Subcutaneous adipose tissue (tissue), 4 donors: ENCODE data around the gene GPR137B. TPM values are rescaled to one million over a fixed set of nuclear protein-coding genes. Genes with fewer than 3 reads are reported as not detected.

Experiments
- total RNA-seq, 4 donors: library from RNA; depleted of rRNA; stranded (reverse); fragments of >200 nt; gene quantifications; one replicate each; pipeline ENCODE4 v1.1.0, GENCODE V29; 2016
- TF ChIP-seq, protein P1 (sequence below): fragments of 450-650 bp; IDR thresholded peaks from one replicate; pipeline ENCODE4 v1.5.1; 2016; ENCODE audit warnings: low read depth, mild to moderate bottlenecking, control low read depth, antibody characterized with exemption, moderate library complexity

Gene GPR137B
- total RNA-seq, 4 donors from 2014 or later, result 6.6 to 68.7 (median 24.6) TPM

- TF ChIP-seq, protein P1, sequence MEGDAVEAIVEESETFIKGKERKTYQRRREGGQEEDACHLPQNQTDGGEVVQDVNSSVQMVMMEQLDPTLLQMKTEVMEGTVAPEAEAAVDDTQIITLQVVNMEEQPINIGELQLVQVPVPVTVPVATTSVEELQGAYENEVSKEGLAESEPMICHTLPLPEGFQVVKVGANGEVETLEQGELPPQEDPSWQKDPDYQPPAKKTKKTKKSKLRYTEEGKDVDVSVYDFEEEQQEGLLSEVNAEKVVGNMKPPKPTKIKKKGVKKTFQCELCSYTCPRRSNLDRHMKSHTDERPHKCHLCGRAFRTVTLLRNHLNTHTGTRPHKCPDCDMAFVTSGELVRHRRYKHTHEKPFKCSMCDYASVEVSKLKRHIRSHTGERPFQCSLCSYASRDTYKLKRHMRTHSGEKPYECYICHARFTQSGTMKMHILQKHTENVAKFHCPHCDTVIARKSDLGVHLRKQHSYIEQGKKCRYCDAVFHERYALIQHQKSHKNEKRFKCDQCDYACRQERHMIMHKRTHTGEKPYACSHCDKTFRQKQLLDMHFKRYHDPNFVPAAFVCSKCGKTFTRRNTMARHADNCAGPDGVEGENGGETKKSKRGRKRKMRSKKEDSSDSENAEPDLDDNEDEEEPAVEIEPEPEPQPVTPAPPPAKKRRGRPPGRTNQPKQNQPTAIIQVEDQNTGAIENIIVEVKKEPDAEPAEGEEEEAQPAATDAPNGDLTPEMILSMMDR, result no peak
Measured at GRCh38 chr1:236120721-236121153, 21.6 kb upstream of the GPR137B start.

DNA sequence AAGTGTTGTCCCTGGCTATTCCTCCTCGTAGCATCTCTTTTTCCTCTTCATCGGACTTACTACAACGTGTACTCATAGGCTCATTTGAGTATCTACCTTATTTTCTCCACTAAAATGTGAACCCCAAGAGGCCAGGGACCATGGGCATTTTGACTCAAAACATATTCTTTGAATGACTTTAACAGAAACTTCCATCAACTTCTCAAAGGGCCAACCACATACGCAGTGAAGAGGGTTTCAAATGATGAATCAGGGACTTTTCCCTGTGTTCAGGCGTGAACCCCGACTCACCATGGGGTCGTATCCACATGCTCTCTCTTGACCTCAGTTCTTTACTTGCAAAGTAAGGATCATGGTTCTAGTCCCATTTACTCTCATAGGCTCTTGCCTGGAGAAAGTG, 20.2 kb upstream of the GPR137B start:
- TF ChIP-seq, protein P1, result no peak

DNA sequence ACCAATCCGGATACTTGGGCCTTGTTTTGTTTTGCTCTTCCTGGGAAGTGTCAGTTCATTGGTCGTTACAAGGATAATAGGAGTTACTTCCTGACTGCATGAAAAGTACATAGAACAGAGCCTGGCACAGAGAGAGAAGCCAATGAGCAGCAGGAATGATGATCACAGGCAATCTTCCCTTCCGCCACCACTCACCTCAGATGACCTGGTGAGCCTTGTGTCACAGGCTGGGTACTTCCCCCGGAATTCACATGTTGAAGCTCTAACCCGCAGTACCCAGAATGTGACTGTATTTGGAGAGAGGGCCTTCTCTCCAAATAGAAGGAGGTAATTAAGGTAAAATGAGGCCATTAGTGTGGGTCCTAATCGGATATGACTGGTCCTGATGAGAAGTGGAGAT, 18.8 kb upstream of the GPR137B start:
- TF ChIP-seq, protein P1, result no peak

DNA sequence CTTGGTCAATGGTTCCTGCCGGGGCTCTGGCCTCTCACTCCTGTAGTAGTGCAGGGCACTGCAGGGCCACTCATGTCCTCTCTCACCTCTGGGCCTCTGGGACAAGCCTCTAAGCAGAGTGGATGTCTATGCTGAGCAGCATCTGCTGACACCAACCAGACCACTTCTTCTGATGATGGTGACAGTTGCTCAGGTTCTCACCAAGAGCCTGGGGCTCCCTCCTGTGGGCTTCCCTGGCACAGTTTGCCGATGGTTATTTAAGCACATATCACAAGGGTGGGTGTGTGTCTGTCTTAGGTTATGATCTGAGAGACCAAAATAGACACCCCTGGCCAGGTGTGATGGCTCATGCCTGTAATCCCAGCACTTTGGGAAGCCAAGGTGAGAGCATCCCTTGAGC, 17.4 kb upstream of the GPR137B start:
- TF ChIP-seq, protein P1, result no peak

DNA sequence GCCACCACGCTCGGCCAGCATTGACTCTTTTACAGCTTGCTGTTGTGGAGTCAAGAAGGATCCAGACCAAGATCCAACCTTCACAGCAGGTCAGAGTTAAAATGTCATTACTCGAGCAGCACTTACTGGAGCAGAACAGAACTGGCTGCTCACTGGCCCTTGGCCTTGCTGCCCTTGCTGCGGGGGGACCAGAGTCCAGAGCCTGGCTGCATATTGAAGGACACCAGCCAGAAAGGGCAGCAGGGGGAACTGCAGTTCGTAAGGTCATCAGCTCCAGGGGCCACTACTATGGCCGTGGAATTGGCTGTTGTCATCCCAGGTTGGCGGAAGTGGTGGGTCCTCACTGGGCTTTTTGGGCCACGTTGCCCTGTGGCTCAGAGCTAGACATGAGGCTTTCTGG, 15.3 kb upstream of the GPR137B start:
- TF ChIP-seq, protein P1, result no peak

DNA sequence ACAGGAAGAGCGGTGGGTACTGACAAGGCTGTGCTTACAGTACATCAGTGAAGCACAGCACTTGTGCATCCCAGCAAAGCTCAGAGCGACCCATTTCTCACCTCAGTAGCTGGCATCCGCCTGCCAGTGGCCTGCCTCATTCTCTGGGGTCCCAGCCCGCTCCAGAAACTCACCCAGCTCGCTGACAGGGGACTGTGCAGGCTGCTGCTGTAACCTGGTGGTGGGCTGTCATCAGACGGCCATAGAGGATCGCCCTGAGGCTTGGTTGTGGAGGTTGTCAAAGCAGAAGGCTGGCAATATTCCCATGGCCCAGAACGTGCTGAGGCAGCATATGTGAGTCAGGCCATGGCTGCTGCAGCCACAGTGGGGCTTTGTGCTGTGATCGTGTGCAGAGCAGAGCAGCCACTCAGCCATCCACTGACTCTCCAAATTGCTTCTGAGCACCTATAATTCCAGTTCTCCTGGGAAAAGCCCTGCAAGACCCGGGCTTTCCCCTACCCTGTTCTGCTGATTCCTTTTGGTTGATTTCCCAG, 13.6 kb upstream of the GPR137B start:
- TF ChIP-seq, protein P1, result no peak

DNA sequence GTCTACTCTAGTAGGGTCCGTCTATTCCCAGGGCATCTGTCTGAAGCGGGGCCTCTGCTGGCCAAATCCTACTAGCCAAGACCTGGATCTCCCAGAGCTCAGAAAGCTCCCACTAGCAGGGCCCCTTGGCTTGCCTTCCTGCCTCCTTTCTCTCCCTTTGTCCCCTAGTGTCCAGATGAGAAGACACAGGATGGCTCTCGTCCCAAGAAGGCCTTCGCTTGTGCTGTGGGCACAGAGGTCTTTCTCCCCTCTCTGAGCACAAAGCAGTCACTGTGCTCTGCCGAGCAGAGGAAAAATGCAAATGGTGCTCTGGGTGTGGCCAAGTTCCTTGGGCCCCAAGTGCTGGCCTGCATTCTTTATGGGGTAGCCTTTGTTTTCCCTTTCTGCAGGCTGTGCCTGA, 13.0 kb upstream of the GPR137B start:
- TF ChIP-seq, protein P1, result no peak
